ENCODE results near the gene ZNF836.

ZNF836 gene

GRCh38 chr19:52171321-52172169, at the start of gene ZNF836:
ZNF836 (minus strand) TSS chr19:52171621; CDS start chr19:52168072, 3,549 bp downstream.
- Histone ChIP-seq H3K27me3 (ENCODE audit: insufficient read depth, low read depth) (no peaks in the 10 kb centered on the region), H3K9ac (no peak within 1 kb of the TSS), H2AFZ (ENCODE audit: low read depth) (peak within 1 kb of the TSS; percentile 48), H3K4me2 (no peak within 1 kb of the TSS), H4K20me1 (ENCODE audit: insufficient read depth) (no peaks in the 10 kb centered on the region), H3K4me3 (IDR thresholded peaks at IDR 0.05; ENCODE audit: insufficient read depth, low read depth, low read length) (no peak within 1 kb of the TSS), H3K36me3 (ENCODE audit: insufficient read depth) (no peaks in the 10 kb centered on the region), H3K27ac (no peak within 1 kb of the TSS), H3K4me1 (ENCODE audit: low read depth, poor library complexity, severe bottlenecking) (no peaks in the 10 kb centered on the region), H3K79me2 (ENCODE audit: insufficient read depth, low read depth) (no peaks in the 10 kb centered on the region)
- TF ChIP-seq CTCF (conservative IDR thresholded peaks at IDR 0.05; ENCODE audit: low read depth, low read length) = no peak

DNA sequence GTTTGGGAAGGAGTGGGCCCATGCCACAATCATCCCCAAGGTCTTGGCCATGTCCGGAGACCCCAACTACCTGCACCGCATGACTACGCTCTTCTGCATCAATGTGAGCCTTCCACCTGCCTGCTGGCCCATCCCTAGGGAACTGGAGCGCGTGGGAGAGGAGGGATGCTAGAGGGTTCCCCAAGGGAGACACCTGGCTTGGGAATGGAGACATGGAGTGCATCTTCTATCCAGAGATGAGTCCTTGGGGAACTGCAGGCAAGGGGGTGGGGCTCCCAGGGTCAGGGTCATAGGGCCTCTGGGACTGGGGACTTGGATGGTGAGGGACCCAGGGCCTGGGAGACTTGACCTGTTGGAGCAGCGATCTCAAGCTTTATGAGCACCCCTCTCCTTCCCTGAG, 49.6 kb upstream of the ZNF836 start:
- no peak for TF ChIP-seq CTCF (conservative IDR thresholded peaks at IDR 0.05; ENCODE audit: low read depth, low read length)
- H2AFZ ChIP-seq (ENCODE audit: low read depth) = no peak overlapping the region
- H3K4me3 ChIP-seq (IDR thresholded peaks at IDR 0.05; ENCODE audit: insufficient read depth, low read depth, low read length) = no peak overlapping the region
- no peaks in the 10 kb centered on the region for H3K79me2 ChIP-seq (ENCODE audit: insufficient read depth, low read depth)
- H3K9ac ChIP-seq = no peak overlapping the region
- H4K20me1 ChIP-seq (ENCODE audit: insufficient read depth) = no peaks in the 10 kb centered on the region
- no peak overlapping the region for H3K27ac ChIP-seq
- peaks cover 50% of the 10 kb centered on the region; the same call in 1 of the 2 replicates for H3K36me3 ChIP-seq (ENCODE audit: insufficient read depth)
- H3K4me1 ChIP-seq (ENCODE audit: low read depth, poor library complexity, severe bottlenecking) = no peaks in the 10 kb centered on the region
- H3K27me3 ChIP-seq (ENCODE audit: insufficient read depth, low read depth) = no peaks in the 10 kb centered on the region
- no peak overlapping the region for H3K4me2 ChIP-seq

DNA sequence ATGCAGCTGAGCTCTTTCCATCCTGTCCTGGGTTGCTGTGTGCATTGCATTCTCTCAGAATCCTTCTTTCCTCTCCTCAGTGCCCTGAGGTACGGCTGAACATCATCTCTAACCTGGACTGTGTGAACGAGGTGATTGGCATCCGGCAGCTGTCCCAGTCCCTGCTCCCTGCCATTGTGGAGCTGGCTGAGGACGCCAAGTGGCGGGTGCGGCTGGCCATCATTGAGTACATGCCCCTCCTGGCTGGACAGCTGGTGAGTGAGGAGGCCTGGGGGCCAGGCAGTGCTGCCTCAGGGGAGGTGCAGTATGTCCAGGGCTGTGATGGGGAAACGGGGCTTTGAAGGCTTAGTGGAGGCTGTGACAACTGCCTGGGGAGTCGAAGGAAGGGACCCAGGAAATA, 48.2 kb upstream of the ZNF836 start:
- Histone ChIP-seq H4K20me1 (ENCODE audit: insufficient read depth) (no peaks in the 10 kb centered on the region), H3K27me3 (ENCODE audit: insufficient read depth, low read depth) (no peaks in the 10 kb centered on the region), H2AFZ (ENCODE audit: low read depth) (no peak overlapping the region), H3K27ac (no peak overlapping the region), H3K79me2 (ENCODE audit: insufficient read depth, low read depth) (no peaks in the 10 kb centered on the region), H3K9ac (no peak overlapping the region), H3K36me3 (ENCODE audit: insufficient read depth) (peaks cover 60% of the 10 kb centered on the region; the same call in 1 of the 2 replicates), H3K4me3 (IDR thresholded peaks at IDR 0.05; ENCODE audit: insufficient read depth, low read depth, low read length) (no peak overlapping the region), H3K4me2 (no peak overlapping the region), H3K4me1 (ENCODE audit: low read depth, poor library complexity, severe bottlenecking) (no peaks in the 10 kb centered on the region)
- no peak for TF ChIP-seq CTCF (conservative IDR thresholded peaks at IDR 0.05; ENCODE audit: low read depth, low read length)

DNA sequence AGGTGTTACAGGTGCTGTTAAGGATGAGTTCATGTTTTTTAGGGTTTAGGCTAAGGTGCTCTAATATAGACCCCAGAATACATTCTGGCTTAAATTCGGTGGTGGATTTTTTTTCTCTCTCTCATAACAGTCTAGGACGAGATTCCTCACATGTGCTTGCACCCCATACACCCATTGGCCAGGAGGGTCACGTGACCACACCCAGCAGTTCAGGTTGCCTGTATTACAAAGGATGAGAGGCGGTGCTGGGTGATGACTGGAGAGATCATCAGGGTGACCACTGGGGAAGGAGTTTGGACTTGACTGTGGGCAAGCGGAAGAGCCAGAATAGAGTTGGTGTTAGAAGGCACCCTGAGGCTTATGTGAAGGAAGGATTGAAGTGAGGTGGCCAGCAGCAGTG, 46.2 kb upstream of the ZNF836 start:
- no peak overlapping the region for H2AFZ ChIP-seq (ENCODE audit: low read depth)
- H3K9ac ChIP-seq = no peak overlapping the region
- no peaks in the 10 kb centered on the region for H4K20me1 ChIP-seq (ENCODE audit: insufficient read depth)
- H3K4me1 ChIP-seq (ENCODE audit: low read depth, poor library complexity, severe bottlenecking) = no peaks in the 10 kb centered on the region
- H3K4me3 ChIP-seq (IDR thresholded peaks at IDR 0.05; ENCODE audit: insufficient read depth, low read depth, low read length) = no peak overlapping the region
- H3K4me2 ChIP-seq = no peak overlapping the region
- no peaks in the 10 kb centered on the region for H3K27me3 ChIP-seq (ENCODE audit: insufficient read depth, low read depth)
- no peak for TF ChIP-seq CTCF (conservative IDR thresholded peaks at IDR 0.05; ENCODE audit: low read depth, low read length)
- H3K79me2 ChIP-seq (ENCODE audit: insufficient read depth, low read depth) = no peaks in the 10 kb centered on the region
- H3K27ac ChIP-seq = no peak overlapping the region
- peaks cover 76% of the 10 kb centered on the region; the same call in 1 of the 2 replicates for H3K36me3 ChIP-seq (ENCODE audit: insufficient read depth)
